GM18519 (cell line): ENCODE results near the gene FMN2.

ENCODE experiments used
- ATAC-seq: cut with Tn5 transposase; IDR thresholded peaks from one replicate; pipeline ENCODE4 v1.9.1; 2021; ENCODE audit warnings: mild to moderate bottlenecking, moderate library complexity; ENCODE audit not compliant: unreplicated experiment, low FRiP score

FMN2 gene

GRCh38 chr1:240190881-240191401, 99.3 kb downstream of the FMN2 start:
- ATAC-seq = no peak

- no peak for ATAC-seq
These were observed 101.2 kb downstream of the FMN2 start for GRCh38 chr1:240192851-240193250.

GRCh38 chr1:240193679-240194078, 102.0 kb downstream of the FMN2 start:
- no peak for ATAC-seq

- ATAC-seq = no peak
These were observed 102.4 kb downstream of the FMN2 start for GRCh38 chr1:240194120-240194519.

- no peak for ATAC-seq
These were observed 106.7 kb downstream of the FMN2 start for GRCh38 chr1:240198376-240198775.

GRCh38 chr1:240199758-240200645, 108.3 kb downstream of the FMN2 start:
- ATAC-seq = no peak

GRCh38 chr1:240201931-240202330, 110.2 kb downstream of the FMN2 start:
- no peak for ATAC-seq

GRCh38 chr1:240207073-240207709, 115.5 kb downstream of the FMN2 start:
- no peak for ATAC-seq

- no peak for ATAC-seq
These were observed 118.3 kb downstream of the FMN2 start for GRCh38 chr1:240210026-240210425.

GRCh38 chr1:240212556-240212955, 120.9 kb downstream of the FMN2 start:
- no peak for ATAC-seq

GRCh38 chr1:240217403-240217802, 125.7 kb downstream of the FMN2 start:
- ATAC-seq = no peak

GRCh38 chr1:240219104-240219503, 127.4 kb downstream of the FMN2 start:
- ATAC-seq = no peak

- no peak for ATAC-seq
These were observed 134.4 kb downstream of the FMN2 start for GRCh38 chr1:240226102-240226501.

GRCh38 chr1:240230816-240231215, 139.1 kb downstream of the FMN2 start:
- ATAC-seq = no peak

- ATAC-seq = no peak
These were observed 140.8 kb downstream of the FMN2 start for GRCh38 chr1:240232530-240232929.

GRCh38 chr1:240234485-240235210, 143.0 kb downstream of the FMN2 start:
- no peak for ATAC-seq

- ATAC-seq = no peak
These were observed 144.0 kb downstream of the FMN2 start for GRCh38 chr1:240235521-240236288.

GRCh38 chr1:240237305-240237721, 145.6 kb downstream of the FMN2 start:
- ATAC-seq = no peak

- no peak for ATAC-seq
These were observed 147.6 kb downstream of the FMN2 start for GRCh38 chr1:240239309-240239708.

GRCh38 chr1:240241278-240241677, 149.6 kb downstream of the FMN2 start:
- ATAC-seq = no peak
